NCI-H748 treated with DMSO at 0.1 percent for 48 hours (cell line): ENCODE measurements around the gene RAB7B.

ENCODE experiments used
- DNase-seq: peaks from one replicate; lab custom pipeline; 2025; lab: John Stamatoyannopoulos, UW

RAB7B gene

GRCh38 chr1:205948886-205949285 is 54.3 kb downstream of the RAB7B start:
- DNase-seq = no peak

- DNase-seq = no peak
Observed at GRCh38 chr1:205948039-205948438, 55.2 kb downstream of the RAB7B start.

GRCh38 chr1:205947024-205947423 is 56.2 kb downstream of the RAB7B start:
- no peak for DNase-seq

- no peak for DNase-seq
Observed at GRCh38 chr1:205945069-205945468, 58.1 kb downstream of the RAB7B start.

- no peak for DNase-seq
Observed at GRCh38 chr1:205944525-205944924, 58.7 kb downstream of the RAB7B start.

GRCh38 chr1:205943245-205943644 is 60.0 kb downstream of the RAB7B start, which contains the start of gene SLC26A9:
SLC26A9 (minus strand) TSS chr1:205943456; CDS start chr1:205935820, 7,636 bp downstream.
- DNase-seq = no peak

- no peak for DNase-seq
Observed at GRCh38 chr1:205942631-205943159, 60.5 kb downstream of the RAB7B start.

- DNase-seq = no peak
Observed at GRCh38 chr1:205940710-205941109, 62.5 kb downstream of the RAB7B start.

GRCh38 chr1:205939690-205940330 is 63.4 kb downstream of the RAB7B start:
- DNase-seq = peak; percentile 38

- no peak for DNase-seq
Observed at GRCh38 chr1:205938682-205939081, 64.5 kb downstream of the RAB7B start.

- DNase-seq = no peak
Observed at GRCh38 chr1:205936846-205937586, 66.2 kb downstream of the RAB7B start.

GRCh38 chr1:205936311-205936710 is 66.9 kb downstream of the RAB7B start:
- DNase-seq = no peak

GRCh38 chr1:205935869-205936268 is 67.3 kb downstream of the RAB7B start:
- no peak for DNase-seq

GRCh38 chr1:205934788-205935187 is 68.4 kb downstream of the RAB7B start:
- no peak for DNase-seq

GRCh38 chr1:205933671-205934618 is 69.2 kb downstream of the RAB7B start:
- DNase-seq = no peak

GRCh38 chr1:205932776-205933175 is 70.4 kb downstream of the RAB7B start:
- no peak for DNase-seq

GRCh38 chr1:205930799-205931281 is 72.4 kb downstream of the RAB7B start:
- DNase-seq = no peak

- no peak for DNase-seq
Observed at GRCh38 chr1:205930195-205930577, 73.0 kb downstream of the RAB7B start.

GRCh38 chr1:205929496-205930194 is 73.5 kb downstream of the RAB7B start:
- no peak for DNase-seq

GRCh38 chr1:205928317-205928716 is 74.9 kb downstream of the RAB7B start:
- no peak for DNase-seq

GRCh38 chr1:205927676-205928075 is 75.5 kb downstream of the RAB7B start:
- DNase-seq = no peak
